HepG2 (cell line): ENCODE measurements around the gene SLC2A4. TPM values are rescaled to one million over a fixed set of nuclear protein-coding genes. Genes with fewer than 3 reads are reported as not detected.

Experiments used
- ARHGAP35 ChIP-seq: sonication (generic); formaldehyde crosslinking; IDR thresholded peaks from 2 replicates; pipeline ENCODE4 v1.9.0; 2022; ENCODE audit warnings: mild to moderate bottlenecking, inconsistent platforms, moderate library complexity, missing genetic modification reagents, borderline replicate concordance
- HHEX ChIP-seq: IDR thresholded peaks from 2 replicates; pipeline ENCODE4 v1.6.1; 2016; ENCODE audit warnings: control low read depth
- KLF6 ChIP-seq: IDR thresholded peaks from 2 replicates; pipeline ENCODE4 v1.8.0; 2016; ENCODE audit warnings: missing biosample characterization, missing genetic modification reagents
- KLF9 ChIP-seq: IDR thresholded peaks from 2 replicates; pipeline ENCODE4 v1.6.1; 2016; ENCODE audit warnings: low read depth
- MED8 ChIP-seq: sonication (generic); formaldehyde crosslinking; IDR thresholded peaks from 2 replicates; pipeline ENCODE4 v1.8.1; 2023; ENCODE audit warnings: mild to moderate bottlenecking, missing genetic modification reagents; ENCODE audit not compliant: insufficient replicate concordance
- NCOA2 ChIP-seq: sonication (generic); formaldehyde crosslinking; IDR thresholded peaks from 2 replicates; pipeline ENCODE4 v1.8.0; 2022; ENCODE audit warnings: inconsistent platforms
- NFKBIZ ChIP-seq: IDR thresholded peaks from 2 replicates; pipeline ENCODE4 v1.6.1; 2018; ENCODE audit warnings: missing genetic modification reagents, missing compliant biosample characterization
- POLR2A ChIP-seq, 2 experiments: IDR thresholded peaks; 2 replicates each; pipeline ENCODE4 v1.6.1; 2011; ENCODE audit warnings: low read depth in 2 of 2, low read length in 2 of 2, mild to moderate bottlenecking in 1 of 2, moderate library complexity in 1 of 2; ENCODE audit not compliant: insufficient read depth in 1 of 2
- RFX1 ChIP-seq: fragments of 450-650 bp; IDR thresholded peaks from 2 replicates; pipeline ENCODE4 v1.6.1; 2017
- RFXAP ChIP-seq: sonication (generic); formaldehyde crosslinking; IDR thresholded peaks from 2 replicates; pipeline ENCODE4 v1.4.0; 2020; ENCODE audit warnings: missing genetic modification reagents, borderline replicate concordance
- SP4 ChIP-seq: sonication (generic); formaldehyde crosslinking; IDR thresholded peaks from 2 replicates; pipeline ENCODE4 v1.8.1; 2023; ENCODE audit warnings: mild to moderate bottlenecking, missing genetic modification reagents
- TBL1XR1 ChIP-seq: fragments of 150-350 bp; IDR thresholded peaks from 2 replicates; pipeline ENCODE4 v1.6.1; 2014; ENCODE audit warnings: borderline replicate concordance, low read length; ENCODE audit not compliant: partially characterized antibody
- TMF1 ChIP-seq: sonication (generic); formaldehyde crosslinking; IDR thresholded peaks from 2 replicates; pipeline ENCODE4 v1.8.1; 2022; ENCODE audit warnings: low read depth, missing genetic modification reagents
- TRIM24 ChIP-seq: sonication (generic); formaldehyde crosslinking; IDR thresholded peaks from 2 replicates; pipeline ENCODE4 v1.8.0; 2022; ENCODE audit warnings: mild to moderate bottlenecking, missing genetic modification reagents
- ZFP41 ChIP-seq: sonication (generic); formaldehyde crosslinking; IDR thresholded peaks from 2 replicates; pipeline ENCODE4 v1.4.0; 2020; ENCODE audit warnings: mild to moderate bottlenecking, missing genetic modification reagents, borderline replicate concordance
- ZNF557 ChIP-seq: sonication (generic); formaldehyde crosslinking; IDR thresholded peaks from 2 replicates; pipeline ENCODE4 v1.4.0; 2020; ENCODE audit warnings: missing genetic modification reagents
- ZNF563 ChIP-seq: sonication (generic); formaldehyde crosslinking; IDR thresholded peaks from 2 replicates; pipeline ENCODE4 v1.8.0; 2022; ENCODE audit warnings: mild to moderate bottlenecking, moderate library complexity, missing genetic modification reagents
- polyA plus RNA-seq, 8 experiments: library from polyadenylated mRNA; depleted of rRNA in 3 of 8; stranded (reverse) in 7 of 8; unstranded in 1 of 8; fragments of >200 nt; fragmentation: Illumina TruSeq in 4 of 8; extraction: Trizol in 4 of 8; gene quantifications; 2 replicates each; pipeline versions ENCODE4 v1.2.1 to v1.2.3, GENCODE V29; 2011 to 2016; ENCODE audit warnings: low read depth in 4 of 8, missing spikeins in 1 of 8, mixed read lengths in 1 of 8; ENCODE audit not compliant: insufficient read depth in 1 of 8
- total RNA-seq, 5 experiments: library from RNA; depleted of rRNA; stranded (reverse); fragments of >200 nt; fragmentation: Illumina TruSeq; extraction: Trizol; gene quantifications; 2 replicates each; pipeline ENCODE4 v1.2.3, GENCODE V29; 2016; ENCODE audit warnings: low read depth in 1 of 5
- TF ChIP-seq, protein P1 (sequence below): sonication (generic); formaldehyde crosslinking; IDR thresholded peaks from 2 replicates; pipeline ENCODE4 v1.4.0; 2020; ENCODE audit warnings: missing genetic modification reagents, mild to moderate bottlenecking, borderline replicate concordance
- TF ChIP-seq, protein P2 (sequence below): sonication (generic); formaldehyde crosslinking; IDR thresholded peaks from 2 replicates; pipeline ENCODE4 v1.5.1; 2020; ENCODE audit warnings: missing genetic modification reagents, mild to moderate bottlenecking, borderline replicate concordance
- TF ChIP-seq, protein P3 (sequence below): sonication (generic); formaldehyde crosslinking; IDR thresholded peaks from 2 replicates; pipeline ENCODE4 v1.4.0; 2020; ENCODE audit warnings: missing genetic modification reagents
- TF ChIP-seq, protein P4 (sequence below): fragments of 450-650 bp; IDR thresholded peaks from 2 replicates; pipeline ENCODE4 v1.6.1; 2016

The SLC2A4 gene
- total and polyA plus RNA-seq, 2 of the 13 experiments (the other 11 are each of a cell fraction or from before 2014, with no cell fraction given) = 4.9 to 5.8 TPM

DNA sequence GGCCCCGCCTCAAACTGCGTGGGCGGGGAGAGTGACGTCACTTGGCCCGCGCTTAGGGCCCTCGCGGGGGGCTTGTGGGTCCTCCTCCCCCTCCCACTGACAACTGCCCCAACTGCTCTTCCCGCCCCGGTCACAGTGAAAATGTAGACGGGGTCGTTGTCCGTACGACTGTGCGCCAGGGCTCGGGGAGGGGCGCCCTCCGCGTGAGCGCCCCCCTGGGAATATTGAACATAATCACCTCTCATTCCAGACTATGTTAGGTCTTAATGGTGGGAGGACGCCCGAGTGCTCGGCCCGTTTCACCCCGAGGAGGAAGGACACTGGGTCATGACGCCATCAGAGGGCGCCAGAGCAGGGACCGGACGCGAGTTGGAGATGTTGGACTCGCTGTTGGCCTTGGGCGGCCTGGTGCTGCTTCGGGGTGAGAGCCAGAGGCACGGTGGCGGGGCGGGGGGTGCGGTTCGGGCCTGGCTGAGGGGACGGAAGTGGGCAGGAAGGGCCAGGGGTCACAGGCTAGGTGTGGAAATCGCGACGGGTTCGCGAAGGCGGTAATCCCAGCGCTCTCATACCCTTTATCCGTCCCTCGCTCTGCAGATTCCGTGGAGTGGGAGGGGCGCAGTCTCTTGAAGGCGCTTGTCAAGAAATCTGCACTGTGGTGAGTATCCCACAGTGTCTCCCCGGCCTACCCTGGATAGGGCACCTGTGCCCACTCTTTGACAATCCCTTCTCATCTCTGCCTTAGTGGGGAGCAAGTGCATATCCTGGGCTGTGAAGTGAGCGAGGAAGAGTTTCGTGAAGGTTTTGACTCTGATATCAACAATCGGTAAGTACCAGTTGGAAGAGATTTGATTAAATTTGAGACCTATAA, 29.1 kb upstream of the SLC2A4 start, which contains the start of gene ELP5 (continued):
- TF ChIP-seq, protein P1, sequence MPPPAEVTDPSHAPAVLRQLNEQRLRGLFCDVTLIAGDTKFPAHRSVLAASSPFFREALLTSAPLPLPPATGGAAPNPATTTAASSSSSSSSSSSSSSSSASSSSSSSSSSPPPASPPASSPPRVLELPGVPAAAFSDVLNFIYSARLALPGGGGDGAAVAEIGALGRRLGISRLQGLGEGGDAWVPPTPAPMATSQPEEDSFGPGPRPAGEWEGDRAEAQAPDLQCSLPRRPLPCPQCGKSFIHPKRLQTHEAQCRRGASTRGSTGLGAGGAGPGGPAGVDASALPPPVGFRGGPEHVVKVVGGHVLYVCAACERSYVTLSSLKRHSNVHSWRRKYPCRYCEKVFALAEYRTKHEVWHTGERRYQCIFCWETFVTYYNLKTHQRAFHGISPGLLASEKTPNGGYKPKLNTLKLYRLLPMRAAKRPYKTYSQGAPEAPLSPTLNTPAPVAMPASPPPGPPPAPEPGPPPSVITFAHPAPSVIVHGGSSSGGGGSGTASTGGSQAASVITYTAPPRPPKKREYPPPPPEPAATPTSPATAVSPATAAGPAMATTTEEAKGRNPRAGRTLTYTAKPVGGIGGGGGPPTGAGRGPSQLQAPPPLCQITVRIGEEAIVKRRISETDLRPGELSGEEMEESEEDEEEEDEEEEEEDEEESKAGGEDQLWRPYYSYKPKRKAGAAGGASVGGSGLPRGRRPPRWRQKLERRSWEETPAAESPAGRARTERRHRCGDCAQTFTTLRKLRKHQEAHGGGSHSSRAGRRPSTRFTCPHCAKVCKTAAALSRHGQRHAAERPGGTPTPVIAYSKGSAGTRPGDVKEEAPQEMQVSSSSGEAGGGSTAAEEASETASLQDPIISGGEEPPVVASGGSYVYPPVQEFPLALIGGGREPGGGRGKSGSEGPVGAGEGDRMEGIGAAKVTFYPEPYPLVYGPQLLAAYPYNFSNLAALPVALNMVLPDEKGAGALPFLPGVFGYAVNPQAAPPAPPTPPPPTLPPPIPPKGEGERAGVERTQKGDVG = no peak
- peak; percentile 44 to 86 for TF ChIP-seq POLR2A (IDR thresholded peaks at IDR 0.05; ENCODE audit: insufficient read depth in 1 of 2, low read depth in 2 of 2, low read length in 2 of 2)
- TF ChIP-seq, protein P2, sequence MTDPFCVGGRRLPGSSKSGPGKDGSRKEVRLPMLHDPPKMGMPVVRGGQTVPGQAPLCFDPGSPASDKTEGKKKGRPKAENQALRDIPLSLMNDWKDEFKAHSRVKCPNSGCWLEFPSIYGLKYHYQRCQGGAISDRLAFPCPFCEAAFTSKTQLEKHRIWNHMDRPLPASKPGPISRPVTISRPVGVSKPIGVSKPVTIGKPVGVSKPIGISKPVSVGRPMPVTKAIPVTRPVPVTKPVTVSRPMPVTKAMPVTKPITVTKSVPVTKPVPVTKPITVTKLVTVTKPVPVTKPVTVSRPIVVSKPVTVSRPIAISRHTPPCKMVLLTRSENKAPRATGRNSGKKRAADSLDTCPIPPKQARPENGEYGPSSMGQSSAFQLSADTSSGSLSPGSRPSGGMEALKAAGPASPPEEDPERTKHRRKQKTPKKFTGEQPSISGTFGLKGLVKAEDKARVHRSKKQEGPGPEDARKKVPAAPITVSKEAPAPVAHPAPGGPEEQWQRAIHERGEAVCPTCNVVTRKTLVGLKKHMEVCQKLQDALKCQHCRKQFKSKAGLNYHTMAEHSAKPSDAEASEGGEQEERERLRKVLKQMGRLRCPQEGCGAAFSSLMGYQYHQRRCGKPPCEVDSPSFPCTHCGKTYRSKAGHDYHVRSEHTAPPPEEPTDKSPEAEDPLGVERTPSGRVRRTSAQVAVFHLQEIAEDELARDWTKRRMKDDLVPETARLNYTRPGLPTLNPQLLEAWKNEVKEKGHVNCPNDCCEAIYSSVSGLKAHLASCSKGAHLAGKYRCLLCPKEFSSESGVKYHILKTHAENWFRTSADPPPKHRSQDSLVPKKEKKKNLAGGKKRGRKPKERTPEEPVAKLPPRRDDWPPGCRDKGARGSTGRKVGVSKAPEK (CRISPR knock-in tag) = no peak
- peak; percentile 54 for TF ChIP-seq KLF6 (CRISPR knock-in tag)
- peak; percentile 28 for TF ChIP-seq TBL1XR1
- 0 out of 2 replicates have a peak, but pooled peaks have one; percentile 53 for TF ChIP-seq ARHGAP35
- TF ChIP-seq ZNF563 (CRISPR knock-in tag) = peak; percentile 57
- no peak for TF ChIP-seq ZNF557 (CRISPR knock-in tag)
- TF ChIP-seq KLF9 (CRISPR knock-in tag) = no peak
- TF ChIP-seq ZFP41 (CRISPR knock-in tag) = no peak
- TF ChIP-seq RFXAP (CRISPR knock-in tag) = no peak
- TF ChIP-seq, protein P3, sequence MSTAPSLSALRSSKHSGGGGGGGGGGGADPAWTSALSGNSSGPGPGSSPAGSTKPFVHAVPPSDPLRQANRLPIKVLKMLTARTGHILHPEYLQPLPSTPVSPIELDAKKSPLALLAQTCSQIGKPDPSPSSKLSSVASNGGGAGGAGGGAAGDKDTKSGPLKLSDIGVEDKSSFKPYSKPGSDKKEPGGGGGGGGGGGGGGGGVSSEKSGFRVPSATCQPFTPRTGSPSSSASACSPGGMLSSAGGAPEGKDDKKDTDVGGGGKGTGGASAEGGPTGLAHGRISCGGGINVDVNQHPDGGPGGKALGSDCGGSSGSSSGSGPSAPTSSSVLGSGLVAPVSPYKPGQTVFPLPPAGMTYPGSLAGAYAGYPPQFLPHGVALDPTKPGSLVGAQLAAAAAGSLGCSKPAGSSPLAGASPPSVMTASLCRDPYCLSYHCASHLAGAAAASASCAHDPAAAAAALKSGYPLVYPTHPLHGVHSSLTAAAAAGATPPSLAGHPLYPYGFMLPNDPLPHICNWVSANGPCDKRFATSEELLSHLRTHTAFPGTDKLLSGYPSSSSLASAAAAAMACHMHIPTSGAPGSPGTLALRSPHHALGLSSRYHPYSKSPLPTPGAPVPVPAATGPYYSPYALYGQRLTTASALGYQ (CRISPR knock-in tag) = no peak
- no peak for TF ChIP-seq TRIM24 (CRISPR knock-in tag)
- no peak; the same call in 1 of the 2 replicates for TF ChIP-seq NCOA2
- TF ChIP-seq MED8 = peak; percentile 61
- TF ChIP-seq NFKBIZ (CRISPR knock-in tag) = peak; percentile 58; the same call in 1 of the 2 replicates
- TF ChIP-seq SP4 (CRISPR knock-in tag) = no peak; the same call in none of the 2 replicates
- TF ChIP-seq RFX1 = no peak
- no peak for TF ChIP-seq HHEX (CRISPR knock-in tag)
- peak; percentile 35; the same call in 1 of the 2 replicates for TF ChIP-seq TMF1 (CRISPR knock-in tag)
- TF ChIP-seq, protein P4, sequence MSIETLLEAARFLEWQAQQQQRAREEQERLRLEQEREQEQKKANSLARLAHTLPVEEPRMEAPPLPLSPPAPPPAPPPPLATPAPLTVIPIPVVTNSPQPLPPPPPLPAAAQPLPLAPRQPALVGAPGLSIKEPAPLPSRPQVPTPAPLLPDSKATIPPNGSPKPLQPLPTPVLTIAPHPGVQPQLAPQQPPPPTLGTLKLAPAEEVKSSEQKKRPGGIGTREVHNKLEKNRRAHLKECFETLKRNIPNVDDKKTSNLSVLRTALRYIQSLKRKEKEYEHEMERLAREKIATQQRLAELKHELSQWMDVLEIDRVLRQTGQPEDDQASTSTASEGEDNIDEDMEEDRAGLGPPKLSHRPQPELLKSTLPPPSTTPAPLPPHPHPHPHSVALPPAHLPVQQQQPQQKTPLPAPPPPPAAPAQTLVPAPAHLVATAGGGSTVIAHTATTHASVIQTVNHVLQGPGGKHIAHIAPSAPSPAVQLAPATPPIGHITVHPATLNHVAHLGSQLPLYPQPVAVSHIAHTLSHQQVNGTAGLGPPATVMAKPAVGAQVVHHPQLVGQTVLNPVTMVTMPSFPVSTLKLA = no peak
